Measurements from ENCODE around the gene EIF4B. TPM values are rescaled to one million over a fixed set of nuclear protein-coding genes. Genes with fewer than 3 reads are reported as not detected.

Gene EIF4B
- polyA plus RNA-seq, 3 donors: 216 to 308 (median 253) TPM

- WGBS, 3 donors: 88 to 98% (median 97%) methylated on average over 3 of the region's 3 CpGs
- H3K27ac ChIP-seq (ENCODE audit: low read depth, low read length): no peak overlapping the region
Measured at GRCh38 chr12:53076461-53076860, 70.2 kb downstream of the EIF4B start.

GRCh38 chr12:53077030-53077429, 70.8 kb downstream of the EIF4B start:
- no peak overlapping the region for H3K27ac ChIP-seq (ENCODE audit: low read depth, low read length)
- 48 to 97% (median 96%) methylated on average over 8 of the region's 8 CpGs for WGBS, 3 donors

- 10 to 20% (median 19%) methylated on average over 23 to 25 of the region's 25 CpGs for WGBS, 3 donors
- no peak overlapping the region for H3K27ac ChIP-seq (ENCODE audit: low read depth, low read length)
Measured at GRCh38 chr12:53078425-53079225, 72.4 kb downstream of the EIF4B start.

GRCh38 chr12:53079226-53080117, 73.2 kb downstream of the EIF4B start, which contains the start of gene SPRYD3:
SPRYD3 (minus strand) TSS chr12:53079390; CDS start chr12:53079333, 57 bp downstream.
- 1 to 3% (median 2%) methylated on average over 61 to 67 of the region's 67 CpGs for WGBS, 3 donors
- H3K27ac ChIP-seq (ENCODE audit: low read depth, low read length): no peak within 1 kb of the TSS

- no peak overlapping the region for H3K27ac ChIP-seq (ENCODE audit: low read depth, low read length)
- WGBS, 3 donors: 66 to 73% (median 71%) methylated on average over 2 of the region's 2 CpGs
Measured at GRCh38 chr12:53082637-53083175, 76.5 kb downstream of the EIF4B start.

GRCh38 chr12:53086361-53086760, 80.1 kb downstream of the EIF4B start:
- WGBS, 3 donors: 79 to 83% (median 83%) methylated on average over 3 of the region's 3 CpGs
- H3K27ac ChIP-seq (ENCODE audit: low read depth, low read length): no peak overlapping the region

- no peak overlapping the region for H3K27ac ChIP-seq (ENCODE audit: low read depth, low read length)
- WGBS, 3 donors: 97 to 98% (median 97%) methylated on average over 6 of the region's 6 CpGs
Measured at GRCh38 chr12:53090105-53090504, 83.8 kb downstream of the EIF4B start.

GRCh38 chr12:53090554-53090953, 84.3 kb downstream of the EIF4B start:
- no peak overlapping the region for H3K27ac ChIP-seq (ENCODE audit: low read depth, low read length)
- WGBS, 3 donors: 58 to 66% (median 58%) methylated on average over 2 of the region's 2 CpGs

GRCh38 chr12:53091756-53092155, 85.5 kb downstream of the EIF4B start:
- H3K27ac ChIP-seq (ENCODE audit: low read depth, low read length): no peak overlapping the region
- 83 to 92% (median 84%) methylated on average over 6 of the region's 6 CpGs for WGBS, 3 donors

Other genes with a start within 250 kb of the EIF4B start
- gene KRT76, start 229.1 kb upstream of the EIF4B start, polyA plus RNA-seq: not detected
- gene KRT3, start 210.3 kb upstream of the EIF4B start, polyA plus RNA-seq: not detected
- gene KRT4, start 192.3 kb upstream of the EIF4B start, polyA plus RNA-seq: 10 to 100 TPM in 1 of 3 donors, 1 to 10 TPM in 1, under 1 TPM in 1; 0.45 to 20.6 (median 1.2) TPM
- 1 to 10 TPM in 2 of 3 donors, under 1 TPM in 1; 0.26 to 6.1 (median 1.0) TPM for gene KRT79, start 172.1 kb upstream of the EIF4B start, polyA plus RNA-seq
- under 1 TPM in 2 of 3 donors, not detected in 1; 0.12 to 0.98 TPM for gene KRT78, start 157.5 kb upstream of the EIF4B start, polyA plus RNA-seq
- 100 to 1,000 TPM in 2 of 3 donors, 10 to 100 TPM in 1; 46.2 to 559 (median 182) TPM for gene KRT8, start 101.4 kb upstream of the EIF4B start, polyA plus RNA-seq
- 100 to 1,000 TPM in 2 of 3 donors, 10 to 100 TPM in 1; 41.6 to 343 (median 104) TPM for gene KRT18, start 57.3 kb upstream of the EIF4B start, polyA plus RNA-seq
- 100 to 1,000 TPM in 2 of 3 donors, 10 to 100 TPM in 1; 53.4 to 562 (median 225) TPM for gene TNS2, start 43.6 kb downstream of the EIF4B start, polyA plus RNA-seq
- gene SPRYD3, start 72.9 kb downstream of the EIF4B start, polyA plus RNA-seq: 10 to 100 TPM; 26.9 to 66.7 (median 29.8) TPM
- gene IGFBP6, start 91.2 kb downstream of the EIF4B start, polyA plus RNA-seq: 100 to 1,000 TPM in 1 of 3 donors, 10 to 100 TPM in 2; 21.8 to 437 (median 83.9) TPM
- gene SOAT2, start 97.0 kb downstream of the EIF4B start, polyA plus RNA-seq: under 1 TPM in 2 of 3 donors, not detected in 1; 0.08 to 0.09 TPM
- 1 to 10 TPM; 6.3 to 9.2 (median 9.1) TPM for gene ZNF740, start 174.3 kb downstream of the EIF4B start, polyA plus RNA-seq
- 100 to 1,000 TPM in 1 of 3 donors, 10 to 100 TPM in 2; 36.3 to 167 (median 91.0) TPM for gene CSAD, start 174.5 kb downstream of the EIF4B start, polyA plus RNA-seq
- 1 to 10 TPM; 1.9 to 3.0 (median 2.3) TPM for gene ITGB7, start 200.8 kb downstream of the EIF4B start, polyA plus RNA-seq
- 10 to 100 TPM in 1 of 3 donors, 1 to 10 TPM in 2; 4.5 to 31.0 (median 9.4) TPM for gene RARG, start 225.8 kb downstream of the EIF4B start, polyA plus RNA-seq

Data from adipose tissue (tissue), 3 donors.